Lower lobe of right lung (tissue), 2 donors: ENCODE measurements around the gene EDN1. TPM values are rescaled to one million over a fixed set of nuclear protein-coding genes. Genes with fewer than 3 reads are reported as not detected.

Experiments used
- ATAC-seq, 2 donors: fragments of 200-7000 bp; cut with Tn5 transposase; one replicate each; pipeline ENCODE4 v1.9.1; 2020 to 2022; ENCODE audit warnings: mild to moderate bottlenecking in 2 of 2, moderate library complexity in 2 of 2
- DNase-seq: peaks from one replicate; pipeline ENCODE4 v3.0.0-alpha.2; 2020
- H3K27ac ChIP-seq: fragments of 200-600 bp; one replicate; pipeline ENCODE4 v1.8.0; 2022
- H3K27me3 ChIP-seq: fragments of 200-600 bp; one replicate; pipeline ENCODE4 v1.8.0; 2022; ENCODE audit warnings: low read depth
- H3K36me3 ChIP-seq: fragments of 200-600 bp; one replicate; pipeline ENCODE4 v1.8.0; 2022; ENCODE audit warnings: mild to moderate bottlenecking
- H3K4me1 ChIP-seq: fragments of 200-600 bp; one replicate; pipeline ENCODE4 v1.8.0; 2022
- H3K4me3 ChIP-seq: fragments of 200-600 bp; one replicate; pipeline ENCODE4 v1.8.0; 2022; ENCODE audit warnings: mild to moderate bottlenecking
- H3K9me3 ChIP-seq: fragments of 200-600 bp; one replicate; pipeline ENCODE4 v1.8.0; 2022
- intact Hi-C: fragments of 100-400 bp; cut with DNase I; formaldehyde crosslinking; loops from one replicate; pipeline ENCODE4 v1.11.0; 2022
- total RNA-seq: library from RNA; stranded (reverse); fragmentation: NEBNext Ultra II Directional; extraction: Animal tissue kit (Norgen Biotek cat#: 25700); gene quantifications from one replicate; pipeline ENCODE4 v1.2.1, GENCODE V29; 2021
- TF ChIP-seq, protein P1 (sequence below): fragments of 200-600 bp; IDR thresholded peaks from one replicate; pipeline ENCODE4 v1.8.0; 2022; ENCODE audit warnings: antibody characterized with exemption, mild to moderate bottlenecking
- donor health status: DM: no; HTN: yes; CAD: no; lungs with severe emphysema.

Gene EDN1
- total RNA-seq, 1 donor from 2014 or later, result 61.2 TPM

DNA sequence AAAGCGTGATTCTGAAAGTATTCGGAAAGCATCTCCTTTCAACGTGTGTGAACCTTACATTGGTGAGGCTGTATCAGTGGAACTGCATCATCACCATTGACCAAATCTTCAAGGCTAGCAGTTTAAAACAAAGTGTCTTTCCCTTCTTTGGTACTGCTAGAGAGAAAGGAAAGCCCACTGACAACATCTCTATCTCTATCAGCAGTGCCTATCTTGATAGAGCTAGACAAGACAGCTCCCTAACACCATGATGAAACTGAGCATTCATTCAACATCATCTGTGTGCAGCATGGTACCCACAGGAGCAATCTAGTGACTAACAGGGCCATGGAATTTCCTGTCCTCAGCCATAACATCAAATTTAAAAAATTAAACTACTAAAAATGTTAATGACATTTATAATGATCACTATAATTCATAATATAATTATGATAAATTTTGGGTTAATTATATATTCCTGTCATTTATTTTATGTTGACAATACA is 31.5 kb upstream of the EDN1 start:
- ATAC-seq, result no peak

DNA sequence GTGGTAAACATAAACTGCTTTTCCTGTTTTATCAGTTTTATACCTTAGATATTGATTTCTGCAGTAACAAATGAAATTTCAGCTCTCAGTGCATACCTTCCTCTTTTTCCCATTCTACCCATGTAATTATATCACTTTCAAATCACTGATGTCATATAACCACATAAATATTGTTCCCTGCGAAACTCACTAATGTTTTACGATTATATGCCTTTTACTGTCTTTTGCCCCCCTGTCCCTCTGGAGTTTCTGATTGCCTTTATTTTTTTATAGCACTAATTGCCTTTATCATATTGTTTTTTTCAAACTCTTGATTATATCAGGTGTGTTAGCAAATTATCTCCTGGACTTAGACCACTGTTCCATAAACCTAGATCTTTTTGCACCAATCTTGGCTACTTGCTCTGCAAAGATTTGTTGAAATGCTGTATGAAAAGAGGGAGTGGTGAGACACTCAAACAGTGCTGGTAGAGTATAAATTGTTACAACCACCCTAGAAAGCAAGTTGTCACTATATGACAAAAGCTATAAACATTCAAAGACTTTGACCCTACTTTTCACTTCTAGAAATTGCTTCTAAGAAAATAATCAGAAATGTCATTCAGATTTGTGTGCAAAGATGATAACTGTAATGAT is 29.6 kb upstream of the EDN1 start:
- Histone ChIP-seq H3K4me3 (no peak overlapping the region), H3K27ac (no peak overlapping the region), H3K9me3 (no peaks in the 10 kb centered on the region), H3K4me1 (no peaks in the 10 kb centered on the region), H3K36me3 (no peaks in the 10 kb centered on the region), H3K27me3 (no peaks in the 10 kb centered on the region)
- TF ChIP-seq, protein P1, sequence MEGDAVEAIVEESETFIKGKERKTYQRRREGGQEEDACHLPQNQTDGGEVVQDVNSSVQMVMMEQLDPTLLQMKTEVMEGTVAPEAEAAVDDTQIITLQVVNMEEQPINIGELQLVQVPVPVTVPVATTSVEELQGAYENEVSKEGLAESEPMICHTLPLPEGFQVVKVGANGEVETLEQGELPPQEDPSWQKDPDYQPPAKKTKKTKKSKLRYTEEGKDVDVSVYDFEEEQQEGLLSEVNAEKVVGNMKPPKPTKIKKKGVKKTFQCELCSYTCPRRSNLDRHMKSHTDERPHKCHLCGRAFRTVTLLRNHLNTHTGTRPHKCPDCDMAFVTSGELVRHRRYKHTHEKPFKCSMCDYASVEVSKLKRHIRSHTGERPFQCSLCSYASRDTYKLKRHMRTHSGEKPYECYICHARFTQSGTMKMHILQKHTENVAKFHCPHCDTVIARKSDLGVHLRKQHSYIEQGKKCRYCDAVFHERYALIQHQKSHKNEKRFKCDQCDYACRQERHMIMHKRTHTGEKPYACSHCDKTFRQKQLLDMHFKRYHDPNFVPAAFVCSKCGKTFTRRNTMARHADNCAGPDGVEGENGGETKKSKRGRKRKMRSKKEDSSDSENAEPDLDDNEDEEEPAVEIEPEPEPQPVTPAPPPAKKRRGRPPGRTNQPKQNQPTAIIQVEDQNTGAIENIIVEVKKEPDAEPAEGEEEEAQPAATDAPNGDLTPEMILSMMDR, result no peak
- DNase-seq (no peak), ATAC-seq (no peak)
- intact Hi-C loops, result no loop called here

More for the DNA sequence above, 31.5 kb upstream of the EDN1 start:
- H3K4me1 ChIP-seq, result no peaks in the 10 kb centered on the region
- no peak overlapping the region for H3K4me3 ChIP-seq
- H3K36me3 ChIP-seq, result no peaks in the 10 kb centered on the region
- TF ChIP-seq, protein P1, result no peak
- H3K9me3 ChIP-seq, result no peaks in the 10 kb centered on the region
- DNase-seq, result no peak
- intact Hi-C loops, result no loop called here
- H3K27me3 ChIP-seq, result no peaks in the 10 kb centered on the region
- no peak overlapping the region for H3K27ac ChIP-seq

DNA sequence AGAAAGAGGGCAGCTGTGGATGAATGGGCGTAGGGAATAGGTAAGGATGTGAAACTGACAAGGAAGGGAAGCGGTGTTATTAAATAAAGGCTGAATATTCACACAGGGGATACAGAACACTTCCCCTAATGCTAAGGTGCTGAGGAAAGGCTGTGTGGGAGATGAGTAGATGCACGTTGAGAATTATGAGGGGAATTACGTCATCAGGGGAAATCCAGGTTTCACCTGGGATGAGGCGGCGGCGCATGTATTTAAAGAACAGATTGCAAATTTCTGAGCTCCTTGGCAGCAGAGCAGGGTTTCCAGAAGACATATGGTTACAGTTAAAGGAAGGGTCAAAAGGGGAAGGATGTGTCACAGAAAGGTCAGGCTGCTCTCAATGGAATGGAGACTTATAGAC is 28.7 kb upstream of the EDN1 start:
- Histone ChIP-seq H3K4me1 (no peaks in the 10 kb centered on the region), H3K4me3 (no peak overlapping the region), H3K27me3 (no peaks in the 10 kb centered on the region), H3K9me3 (no peaks in the 10 kb centered on the region), H3K27ac (no peak overlapping the region), H3K36me3 (no peaks in the 10 kb centered on the region)
- intact Hi-C loops, result no loop called here
- ATAC-seq (no peak), DNase-seq (no peak)
- TF ChIP-seq, protein P1, result no peak

DNA sequence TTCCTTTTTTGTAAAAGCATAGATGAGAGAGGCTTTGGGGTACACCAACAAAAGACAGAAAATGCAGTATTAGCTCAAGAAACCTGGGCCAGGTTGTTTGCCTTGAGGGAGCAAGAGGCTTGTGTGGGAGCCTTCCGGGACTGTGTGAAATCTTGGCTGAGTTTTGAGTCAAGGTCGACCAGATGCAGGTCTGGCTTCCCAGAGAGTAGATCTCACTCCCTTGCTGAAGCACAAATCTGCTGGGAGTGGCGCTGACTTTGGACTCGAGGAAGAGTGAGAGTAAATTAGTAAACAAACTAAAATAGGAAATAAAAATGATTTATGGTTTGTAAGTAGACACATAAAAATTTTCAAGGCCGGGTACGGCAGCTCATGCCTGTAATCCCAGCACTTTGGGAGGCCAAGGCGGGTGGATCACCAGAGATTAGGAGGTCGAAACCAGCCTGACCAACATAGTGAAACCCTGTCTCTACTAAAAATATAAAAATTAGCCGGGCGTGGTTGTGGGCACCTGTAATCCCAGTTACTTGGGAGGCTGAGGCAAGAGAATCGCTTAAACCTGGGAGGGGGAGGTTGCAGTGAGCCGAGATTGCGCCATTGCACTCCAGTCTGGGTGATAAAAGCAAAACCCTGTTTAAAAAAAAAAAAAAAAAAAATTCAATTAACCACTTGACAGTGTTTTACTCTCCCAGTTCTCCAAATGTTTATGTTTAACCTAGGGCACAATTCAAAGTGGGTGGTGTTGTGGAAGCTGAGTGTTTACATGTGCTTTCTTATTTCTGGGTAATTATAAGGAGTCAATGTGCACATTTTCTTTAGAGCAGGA is 27.7 kb upstream of the EDN1 start:
- Histone ChIP-seq H3K9me3 (no peaks in the 10 kb centered on the region), H3K36me3 (no peaks in the 10 kb centered on the region), H3K4me3 (no peak overlapping the region), H3K4me1 (no peaks in the 10 kb centered on the region), H3K27ac (no peak overlapping the region), H3K27me3 (no peaks in the 10 kb centered on the region)
- TF ChIP-seq, protein P1, result no peak
- DNase-seq (no peak), ATAC-seq (no peak)
- intact Hi-C loops, result no loop called here

DNA sequence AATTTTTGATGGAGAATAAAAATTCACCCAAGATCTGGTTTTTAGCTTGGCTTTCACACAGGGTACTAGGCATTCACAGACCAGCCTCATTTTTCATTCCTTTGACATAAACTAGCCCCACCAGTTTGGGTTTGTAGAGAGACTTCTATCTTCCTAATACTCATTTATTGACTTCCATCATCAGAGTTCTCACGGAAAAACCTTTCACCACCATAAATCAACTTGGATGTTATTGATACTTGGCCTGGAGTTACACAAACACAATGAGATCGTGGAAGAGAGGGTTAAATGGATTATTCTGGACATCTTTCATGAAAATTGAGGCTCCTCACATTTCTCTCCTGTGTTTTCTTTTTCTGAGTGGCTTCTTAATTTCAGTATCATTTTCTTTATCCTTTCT is 26.8 kb upstream of the EDN1 start:
- H3K27ac ChIP-seq, result no peak overlapping the region
- no peaks in the 10 kb centered on the region for H3K4me1 ChIP-seq
- TF ChIP-seq, protein P1, result no peak
- no peaks in the 10 kb centered on the region for H3K27me3 ChIP-seq
- no peak overlapping the region for H3K4me3 ChIP-seq
- no peaks in the 10 kb centered on the region for H3K9me3 ChIP-seq
- DNase-seq (no peak), ATAC-seq (no peak)
- no peaks in the 10 kb centered on the region for H3K36me3 ChIP-seq
- intact Hi-C loops, result no loop called here
